GM13976 (cell line): ENCODE data around the gene CD8B.

Experiments used
- DNase-seq: peaks from one replicate; pipeline ENCODE4 v3.0.0; 2012; ENCODE audit warnings: low spot score
- in situ Hi-C: fragments of 300-500 bp; cut with MboI; formaldehyde crosslinking; loops from one replicate; pipeline ENCODE4 v1.12.0; 2022; ENCODE audit warnings: low sequenced_read_pairs, mixed read lengths, inconsistent platforms; ENCODE audit not compliant: unreplicated experiment
- TF ChIP-seq, protein P1 (sequence below): IDR thresholded peaks from 2 replicates; pipeline ENCODE4 v1.5.1; 2012; ENCODE audit warnings: borderline replicate concordance, mild to moderate bottlenecking; ENCODE audit not compliant: insufficient read depth; ENCODE audit errors: extremely low read depth, missing control alignments, control extremely low read depth

CD8B gene

DNA sequence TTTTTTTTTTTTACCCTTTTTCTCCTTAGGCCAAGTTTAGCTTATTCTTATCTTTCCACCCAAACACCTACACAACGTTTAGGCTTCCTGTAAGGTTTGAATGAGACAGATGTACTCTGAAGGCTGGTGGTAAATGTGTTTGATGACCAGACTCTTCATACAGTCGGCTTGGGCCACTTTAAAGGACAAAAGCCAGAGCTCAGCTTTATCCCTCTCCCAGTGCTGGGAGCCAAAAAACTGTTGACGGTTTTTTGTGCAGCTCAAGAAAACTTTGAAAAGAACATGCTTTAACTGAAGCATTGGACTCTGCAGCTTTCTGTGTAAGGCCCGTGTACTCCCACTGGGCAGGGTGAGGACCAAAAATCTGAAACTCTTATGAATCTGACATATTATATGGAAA, 86.3 kb downstream of the CD8B start:
- in situ Hi-C loops: no loop called here
- TF ChIP-seq, protein P1, sequence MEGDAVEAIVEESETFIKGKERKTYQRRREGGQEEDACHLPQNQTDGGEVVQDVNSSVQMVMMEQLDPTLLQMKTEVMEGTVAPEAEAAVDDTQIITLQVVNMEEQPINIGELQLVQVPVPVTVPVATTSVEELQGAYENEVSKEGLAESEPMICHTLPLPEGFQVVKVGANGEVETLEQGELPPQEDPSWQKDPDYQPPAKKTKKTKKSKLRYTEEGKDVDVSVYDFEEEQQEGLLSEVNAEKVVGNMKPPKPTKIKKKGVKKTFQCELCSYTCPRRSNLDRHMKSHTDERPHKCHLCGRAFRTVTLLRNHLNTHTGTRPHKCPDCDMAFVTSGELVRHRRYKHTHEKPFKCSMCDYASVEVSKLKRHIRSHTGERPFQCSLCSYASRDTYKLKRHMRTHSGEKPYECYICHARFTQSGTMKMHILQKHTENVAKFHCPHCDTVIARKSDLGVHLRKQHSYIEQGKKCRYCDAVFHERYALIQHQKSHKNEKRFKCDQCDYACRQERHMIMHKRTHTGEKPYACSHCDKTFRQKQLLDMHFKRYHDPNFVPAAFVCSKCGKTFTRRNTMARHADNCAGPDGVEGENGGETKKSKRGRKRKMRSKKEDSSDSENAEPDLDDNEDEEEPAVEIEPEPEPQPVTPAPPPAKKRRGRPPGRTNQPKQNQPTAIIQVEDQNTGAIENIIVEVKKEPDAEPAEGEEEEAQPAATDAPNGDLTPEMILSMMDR: no peak
- no peak for DNase-seq

- in situ Hi-C loops: no loop called here
These were observed 86.8 kb downstream of the CD8B start for GRCh38 chr2:86774862-86775261.

DNA sequence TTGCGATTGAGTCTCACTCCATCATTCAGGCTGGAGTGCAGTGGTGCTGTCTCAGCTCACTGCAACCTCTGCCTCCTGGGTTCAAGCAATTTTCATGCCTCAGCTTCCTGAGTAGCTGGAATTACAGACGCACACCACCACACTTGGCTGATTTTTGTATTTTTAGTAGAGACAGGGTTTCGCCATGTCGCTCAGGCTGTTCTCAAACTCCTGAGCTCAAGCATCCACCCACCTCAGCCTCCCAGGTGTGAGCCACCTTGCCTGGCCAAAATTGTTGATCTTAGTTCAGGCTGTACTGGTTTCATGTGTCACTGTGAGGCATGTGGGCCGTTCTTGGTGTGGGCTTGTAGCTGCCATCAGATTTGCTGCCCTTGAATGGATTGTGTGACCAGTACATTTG, 89.1 kb downstream of the CD8B start:
- no peak for DNase-seq
- TF ChIP-seq, protein P1: no peak
- in situ Hi-C loops: no loop called here

More at GRCh38 chr2:86774862-86775261, 86.8 kb downstream of the CD8B start:
- TF ChIP-seq, protein P1: no peak
- DNase-seq: no peak

DNA sequence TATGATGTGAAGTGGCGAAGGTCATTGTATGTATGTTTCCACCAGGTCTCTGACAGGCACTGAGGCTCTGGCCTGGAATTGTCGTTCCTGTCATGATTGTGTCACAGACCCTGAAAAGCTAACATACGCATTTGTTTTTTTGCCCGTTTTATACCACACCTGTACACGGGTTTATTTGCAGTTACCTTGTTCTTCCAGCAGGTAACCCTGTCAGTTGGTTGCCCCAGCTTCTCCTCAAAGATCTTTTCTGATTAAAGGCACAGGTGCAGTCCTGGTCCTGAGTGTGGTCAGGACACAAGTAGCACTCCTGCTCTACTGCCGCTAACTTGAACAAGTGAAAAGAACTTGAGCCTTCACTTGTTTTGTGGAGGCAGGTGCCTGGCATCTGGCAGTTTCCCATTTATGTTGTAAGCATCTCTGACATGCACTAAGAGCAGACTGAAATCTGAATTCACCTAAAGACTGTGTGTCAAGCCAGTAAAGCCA, 90.8 kb downstream of the CD8B start:
- TF ChIP-seq, protein P1: no peak
- in situ Hi-C loops: no loop called here

GRCh38 chr2:86769838-86770237, 91.8 kb downstream of the CD8B start:
- TF ChIP-seq, protein P1: no peak
- DNase-seq: no peak

More for the DNA sequence above, 90.8 kb downstream of the CD8B start:
- no peak for DNase-seq

DNA sequence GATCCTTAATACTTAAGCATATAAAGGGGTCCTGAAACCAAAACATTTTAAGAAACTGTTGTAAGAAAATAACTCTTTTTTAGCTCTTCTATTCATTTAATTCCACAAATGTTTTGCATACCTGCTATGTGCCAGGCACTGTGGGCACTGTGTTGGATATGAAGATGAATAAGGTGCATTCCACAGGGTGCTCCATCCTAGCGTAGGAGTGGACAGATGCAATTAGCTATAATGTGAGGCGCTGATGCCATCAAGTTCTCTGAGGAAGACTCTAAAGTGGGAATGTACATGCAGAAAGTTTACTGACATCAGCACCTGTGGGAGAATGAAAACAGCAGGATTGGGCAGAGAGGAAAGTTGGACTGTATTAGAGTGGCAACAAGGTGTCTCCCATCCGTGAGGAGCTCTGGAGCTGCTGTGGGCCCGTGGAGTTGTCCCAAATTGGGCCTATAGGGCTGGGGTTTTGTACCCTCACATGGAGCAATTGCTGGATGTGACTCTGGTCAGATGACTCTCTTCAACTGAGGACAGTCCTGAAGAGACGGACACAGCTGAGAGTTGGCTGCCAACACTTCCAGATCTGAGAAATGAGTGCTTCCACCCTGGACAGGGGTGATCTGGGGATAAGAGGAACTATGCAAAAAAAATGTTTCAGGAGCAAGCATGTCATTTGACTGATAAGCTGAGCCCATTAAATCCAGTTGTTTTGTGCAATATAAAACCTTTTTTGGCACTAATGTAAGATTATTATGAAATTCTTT, 93.3 kb downstream of the CD8B start:
- in situ Hi-C loops: no loop called here
- TF ChIP-seq, protein P1: no peak
- no peak for DNase-seq

More at GRCh38 chr2:86769838-86770237, 91.8 kb downstream of the CD8B start:
- in situ Hi-C loops: no loop called here
